A673 (cell line): ENCODE results near the gene NFKB2. TPM values are rescaled to one million over a fixed set of nuclear protein-coding genes. Genes with fewer than 3 reads are reported as not detected.

Experiments
- BruUV-seq: library from RNA; stranded (reverse); fragments of 400-500 nt; replicated peaks from 2 replicates; lab custom pipeline; 2021; lab: Mats Ljungman, UMichigan
- CTCF ChIA-PET: fragments of 300-600 bp; sonication (Branson Sonifier 250); formaldehyde crosslinking; loops from one replicate; lab custom pipeline; 2022; ENCODE audit warnings: antibody characterized with exemption; lab: Charles Lee
- POLR2A ChIA-PET: fragments of 300-600 bp; sonication (Branson Sonifier 250); formaldehyde crosslinking; loops from one replicate; lab custom pipeline; 2022; ENCODE audit warnings: antibody characterized with exemption; ENCODE audit not compliant: low non-redundant PET; lab: Charles Lee
- DNase-seq: peaks from one replicate; pipeline ENCODE4 v3.0.0-alpha.2; 2015; ENCODE audit warnings: low spot score
- H3K27ac ChIP-seq: fragments of 200-600 bp; sonication (generic); 2 replicates; pipeline ENCODE4 v1.5.1; 2016; ENCODE audit warnings: mixed run types, low read depth, mild to moderate bottlenecking, mixed read lengths, antibody characterized with exemption, low read length; ENCODE audit not compliant: poor library complexity, severe bottlenecking
- H3K27me3 ChIP-seq: fragments of 200-600 bp; sonication (generic); replicated peaks from 2 replicates; pipeline ENCODE4 v1.6.1; 2017; ENCODE audit warnings: mixed run types, low read depth, mild to moderate bottlenecking, mixed read lengths, antibody characterized with exemption, low read length; ENCODE audit not compliant: insufficient read depth, poor library complexity
- H3K36me3 ChIP-seq: fragments of 200-600 bp; sonication (generic); 2 replicates; pipeline ENCODE4 v1.6.1; 2016; ENCODE audit warnings: mixed run types, mild to moderate bottlenecking, mixed read lengths, antibody characterized with exemption, low read length; ENCODE audit not compliant: insufficient read depth, poor library complexity, severe bottlenecking
- H3K4me1 ChIP-seq: fragments of 200-600 bp; sonication (generic); 2 replicates; pipeline ENCODE4 v1.6.1; 2017; ENCODE audit warnings: mixed run types, mild to moderate bottlenecking, mixed read lengths, antibody characterized with exemption, low read length; ENCODE audit not compliant: insufficient read depth, poor library complexity, severe bottlenecking
- H3K4me3 ChIP-seq: fragments of 200-600 bp; sonication (generic); 2 replicates; pipeline ENCODE4 v1.5.1; 2016; ENCODE audit warnings: low read depth, mixed run types, mild to moderate bottlenecking, mixed read lengths, low read length; ENCODE audit not compliant: poor library complexity, severe bottlenecking
- H3K9me3 ChIP-seq: fragments of 200-600 bp; sonication (generic); 2 replicates; pipeline ENCODE4 v1.6.1; 2016; ENCODE audit warnings: mixed run types, low read depth, mild to moderate bottlenecking, mixed read lengths, antibody characterized with exemption, low read length; ENCODE audit not compliant: poor library complexity, severe bottlenecking
- EZH2 ChIP-seq: fragments of 200-600 bp; sonication (generic); IDR thresholded peaks from 2 replicates; pipeline ENCODE4 v1.6.1; 2017; ENCODE audit warnings: borderline replicate concordance, low read depth, mild to moderate bottlenecking, mixed read lengths, antibody characterized with exemption, low read length; ENCODE audit not compliant: poor library complexity, severe bottlenecking
- intact Hi-C: fragments of 100-400 bp; cut with micrococcal nuclease; formaldehyde crosslinking; loops from one replicate; pipeline ENCODE4 v1.10.0; 2022; ENCODE audit not compliant: unreplicated experiment
- total RNA-seq: library from RNA; stranded (reverse); gene quantifications from 2 replicates; pipeline ENCODE4 v1.2.3, GENCODE V29; 2021
- TF ChIP-seq, protein P1 (sequence below): fragments of 300-800, 200-600 bp; sonication (generic); conservative IDR thresholded peaks from 2 replicates; pipeline ENCODE4 v1.5.1; 2017; ENCODE audit warnings: low read depth, mild to moderate bottlenecking, antibody characterized with exemption, low read length, moderate library complexity, mixed read lengths

NFKB2 gene
- total RNA-seq, 1 experiment from 2014 or later: 29.8 TPM

DNA sequence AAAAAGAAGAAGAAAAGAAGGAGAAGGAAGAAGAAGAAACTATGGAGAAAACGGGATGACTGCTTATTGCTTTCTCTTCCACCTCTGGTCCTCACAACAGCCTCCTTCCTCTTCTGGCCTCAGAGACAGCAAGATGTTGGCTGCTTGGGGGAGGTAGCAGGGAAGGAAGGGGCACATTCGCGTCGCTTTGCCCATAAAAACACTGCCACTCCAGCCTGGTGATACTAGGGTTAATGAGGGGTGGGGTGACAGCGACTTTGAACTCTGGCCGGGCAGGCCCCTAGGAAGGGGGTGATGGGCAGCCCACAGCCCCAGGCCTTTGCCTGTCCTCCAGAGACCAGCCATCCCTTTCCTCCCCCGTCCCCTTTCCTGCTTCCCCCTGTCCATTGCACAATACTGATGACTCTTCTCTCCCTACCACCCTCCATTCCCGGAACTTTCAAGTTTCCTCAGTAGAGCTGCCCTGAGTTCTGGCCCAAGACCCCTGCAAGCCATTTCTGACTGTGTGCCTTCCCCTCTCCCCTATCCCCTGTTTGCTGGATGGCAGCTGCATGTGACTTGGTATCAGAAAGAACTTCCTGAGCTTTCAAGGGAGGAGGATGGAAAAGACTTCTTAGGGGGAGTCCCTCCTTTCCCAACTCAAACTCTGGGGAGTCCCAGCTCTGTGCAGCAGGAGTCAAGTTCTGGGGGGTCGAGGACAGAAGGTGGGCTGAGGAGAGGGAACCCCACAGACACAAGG, 39.1 kb downstream of the NFKB2 start:
- POLR2A ChIA-PET: interaction anchor here (0.6 kb wide), 1 partner anchor 11 kb away, joined by 3 read pairs; no protein-coding TSS in a partner anchor
- CTCF ChIA-PET: no interaction called here
- intact Hi-C loops: no loop called here
- TF ChIP-seq EZH2: no peak
- TF ChIP-seq, protein P1, sequence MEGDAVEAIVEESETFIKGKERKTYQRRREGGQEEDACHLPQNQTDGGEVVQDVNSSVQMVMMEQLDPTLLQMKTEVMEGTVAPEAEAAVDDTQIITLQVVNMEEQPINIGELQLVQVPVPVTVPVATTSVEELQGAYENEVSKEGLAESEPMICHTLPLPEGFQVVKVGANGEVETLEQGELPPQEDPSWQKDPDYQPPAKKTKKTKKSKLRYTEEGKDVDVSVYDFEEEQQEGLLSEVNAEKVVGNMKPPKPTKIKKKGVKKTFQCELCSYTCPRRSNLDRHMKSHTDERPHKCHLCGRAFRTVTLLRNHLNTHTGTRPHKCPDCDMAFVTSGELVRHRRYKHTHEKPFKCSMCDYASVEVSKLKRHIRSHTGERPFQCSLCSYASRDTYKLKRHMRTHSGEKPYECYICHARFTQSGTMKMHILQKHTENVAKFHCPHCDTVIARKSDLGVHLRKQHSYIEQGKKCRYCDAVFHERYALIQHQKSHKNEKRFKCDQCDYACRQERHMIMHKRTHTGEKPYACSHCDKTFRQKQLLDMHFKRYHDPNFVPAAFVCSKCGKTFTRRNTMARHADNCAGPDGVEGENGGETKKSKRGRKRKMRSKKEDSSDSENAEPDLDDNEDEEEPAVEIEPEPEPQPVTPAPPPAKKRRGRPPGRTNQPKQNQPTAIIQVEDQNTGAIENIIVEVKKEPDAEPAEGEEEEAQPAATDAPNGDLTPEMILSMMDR: no peak
- no peaks in the 10 kb centered on the region for H3K36me3 ChIP-seq
- no peaks in the 10 kb centered on the region for H3K27me3 ChIP-seq
- no peak overlapping the region for H3K4me3 ChIP-seq
- peaks cover 13% of the 10 kb centered on the region for H3K4me1 ChIP-seq
- H3K9me3 ChIP-seq: no peaks in the 10 kb centered on the region
- BruUV-seq: no TSS peak
- H3K27ac ChIP-seq: no peak overlapping the region
- DNase-seq: no peak

DNA sequence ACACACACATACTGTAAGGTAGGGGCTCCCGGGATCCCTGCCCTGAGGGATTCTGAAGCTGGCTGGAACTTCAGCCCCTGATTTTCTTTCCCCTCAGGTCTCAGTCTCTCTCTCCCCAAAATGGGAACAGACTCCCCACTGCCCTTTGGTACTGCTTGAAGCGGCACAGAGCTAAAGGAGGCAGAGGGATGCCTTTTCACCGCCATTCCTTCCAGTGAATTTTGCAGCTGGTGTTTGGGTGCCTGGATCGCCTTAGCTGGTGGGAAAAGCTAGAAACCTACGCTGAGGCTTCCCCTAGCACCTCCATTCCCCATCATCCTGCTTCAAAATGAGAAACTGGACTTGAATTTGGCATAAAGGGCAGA, 39.6 kb downstream of the NFKB2 start:
- peak overlapping the region; percentile 8 for H3K27ac ChIP-seq
- BruUV-seq: no TSS peak
- H3K4me3 ChIP-seq: peak overlapping the region; percentile 27
- H3K4me1 ChIP-seq: peaks cover 13% of the 10 kb centered on the region
- no peaks in the 10 kb centered on the region for H3K27me3 ChIP-seq
- no peak for DNase-seq
- POLR2A ChIA-PET: interaction anchor here (0.6 kb wide), 1 partner anchor 11 kb away, joined by 3 read pairs; no protein-coding TSS in a partner anchor
- intact Hi-C loops: no loop called here
- CTCF ChIA-PET: no interaction called here
- TF ChIP-seq EZH2: no peak
- TF ChIP-seq, protein P1: no peak
- no peaks in the 10 kb centered on the region for H3K9me3 ChIP-seq
- no peaks in the 10 kb centered on the region for H3K36me3 ChIP-seq

- CTCF ChIA-PET: no interaction called here
- peak overlapping the region; percentile 27 for H3K4me3 ChIP-seq
- no peaks in the 10 kb centered on the region for H3K27me3 ChIP-seq
- H3K36me3 ChIP-seq: no peaks in the 10 kb centered on the region
- H3K27ac ChIP-seq: peak overlapping the region; percentile 8
- intact Hi-C loops: no loop called here
- no peaks in the 10 kb centered on the region for H3K9me3 ChIP-seq
- BruUV-seq: no TSS peak
- TF ChIP-seq, protein P1: no peak
- TF ChIP-seq EZH2: no peak
- POLR2A ChIA-PET: interaction anchor here (0.6 kb wide), 1 partner anchor 12 kb away, joined by 3 read pairs; no protein-coding TSS in a partner anchor
- H3K4me1 ChIP-seq: peaks cover 13% of the 10 kb centered on the region
- DNase-seq: peak; percentile 19
Measured at GRCh38 chr10:102435529-102436233, 40.2 kb downstream of the NFKB2 start.
